ENCODE results near the gene PRDX6.
"Not testable (repeated sequence)": the region's sequence is repeated elsewhere in the genome, so short reads cannot be mapped to it uniquely, and the experiment has no call there.

The PRDX6 gene

DNA sequence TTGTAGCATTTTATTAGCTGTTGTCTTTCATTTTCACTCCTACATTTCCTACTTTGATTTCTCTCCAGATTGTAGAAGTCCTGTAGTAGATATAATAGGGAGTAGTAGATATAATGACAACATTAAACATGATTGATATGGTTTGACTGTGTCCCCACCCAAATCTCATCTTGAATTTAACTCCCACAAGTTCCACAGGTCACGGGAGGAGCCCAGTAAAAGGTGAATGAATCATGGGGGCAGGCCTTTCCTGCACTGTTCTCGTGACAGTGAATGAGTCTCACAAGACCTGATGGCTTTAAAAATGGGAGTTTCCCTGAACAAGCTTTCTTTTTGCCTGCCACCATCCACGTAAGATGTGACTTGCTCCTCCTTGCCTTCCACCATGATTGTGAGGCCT is 7.5 kb upstream of the PRDX6 start:
- no peak for FAIRE-seq

DNA sequence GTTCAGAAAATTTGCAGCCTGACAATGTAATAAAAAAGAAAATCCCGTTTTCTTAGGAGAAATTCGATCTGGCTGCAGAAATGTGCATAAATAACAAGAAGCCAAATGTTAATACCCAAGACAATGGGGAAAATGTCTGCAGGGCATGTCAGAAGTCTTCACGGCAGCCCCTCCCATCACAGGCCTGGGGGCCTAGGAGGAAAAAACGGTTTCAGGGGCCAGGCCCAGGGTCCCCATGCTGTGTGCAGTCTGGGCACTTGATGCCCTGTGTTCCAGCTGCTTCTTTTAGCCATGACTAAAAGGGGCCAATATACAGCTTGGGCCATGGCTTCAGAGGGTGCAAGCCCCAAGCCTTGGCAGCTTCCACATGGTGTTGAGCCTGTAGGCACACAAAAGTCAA is 6.5 kb upstream of the PRDX6 start:
- no peak for FAIRE-seq

DNA sequence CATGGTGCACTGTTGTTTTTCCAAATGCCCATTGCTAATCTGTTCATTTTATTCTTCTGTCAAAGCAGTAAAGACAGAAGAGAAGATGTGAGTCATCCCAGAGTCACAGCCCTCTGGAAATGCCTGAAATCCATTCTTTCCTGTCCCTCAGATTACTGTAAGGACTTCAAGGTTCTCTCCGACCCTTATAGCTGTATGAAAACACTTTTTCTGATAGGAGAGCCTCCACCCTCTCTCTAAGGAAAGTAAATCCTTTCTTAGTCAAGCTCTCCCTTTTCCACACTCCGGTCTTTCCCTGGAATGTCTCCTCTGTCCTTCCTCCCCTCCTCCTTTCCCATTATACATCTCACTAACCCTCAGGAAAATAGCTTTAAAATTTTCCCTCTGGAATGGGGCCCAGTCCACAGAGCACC is 3.5 kb upstream of the PRDX6 start:
- FAIRE-seq: no peak

DNA sequence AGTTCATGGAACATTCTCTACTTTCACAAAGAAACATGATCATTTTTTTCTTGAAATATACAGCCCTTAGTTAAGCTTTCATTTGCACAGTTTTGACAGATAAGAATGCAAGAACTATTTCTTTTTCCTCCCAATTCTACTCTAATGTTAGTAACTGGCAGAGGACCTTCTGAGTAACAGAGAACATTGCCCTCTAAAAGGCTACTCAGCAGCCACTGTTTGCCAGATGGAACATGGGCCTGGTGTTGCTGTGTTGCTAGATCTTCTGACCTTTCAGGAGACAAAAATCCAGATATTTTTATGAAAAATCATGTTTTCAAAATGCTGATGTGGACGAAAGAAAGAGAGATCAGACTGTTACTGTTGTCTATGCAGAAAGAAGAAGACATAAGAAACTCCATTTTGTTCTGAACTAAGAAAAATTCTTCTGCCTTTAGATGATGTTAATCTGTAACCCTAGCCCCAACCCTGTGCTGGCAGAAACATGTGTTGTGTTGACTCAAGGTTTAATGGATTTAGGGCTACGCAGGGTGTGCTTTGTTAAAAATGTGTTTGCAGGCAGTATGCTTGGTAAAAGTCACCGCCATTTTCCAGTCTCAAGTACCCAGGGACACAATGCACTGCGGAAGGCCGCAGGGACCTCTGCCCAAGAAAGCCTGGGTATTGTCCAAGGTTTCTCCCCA is 2.9 kb upstream of the PRDX6 start:
- no peak for FAIRE-seq

DNA sequence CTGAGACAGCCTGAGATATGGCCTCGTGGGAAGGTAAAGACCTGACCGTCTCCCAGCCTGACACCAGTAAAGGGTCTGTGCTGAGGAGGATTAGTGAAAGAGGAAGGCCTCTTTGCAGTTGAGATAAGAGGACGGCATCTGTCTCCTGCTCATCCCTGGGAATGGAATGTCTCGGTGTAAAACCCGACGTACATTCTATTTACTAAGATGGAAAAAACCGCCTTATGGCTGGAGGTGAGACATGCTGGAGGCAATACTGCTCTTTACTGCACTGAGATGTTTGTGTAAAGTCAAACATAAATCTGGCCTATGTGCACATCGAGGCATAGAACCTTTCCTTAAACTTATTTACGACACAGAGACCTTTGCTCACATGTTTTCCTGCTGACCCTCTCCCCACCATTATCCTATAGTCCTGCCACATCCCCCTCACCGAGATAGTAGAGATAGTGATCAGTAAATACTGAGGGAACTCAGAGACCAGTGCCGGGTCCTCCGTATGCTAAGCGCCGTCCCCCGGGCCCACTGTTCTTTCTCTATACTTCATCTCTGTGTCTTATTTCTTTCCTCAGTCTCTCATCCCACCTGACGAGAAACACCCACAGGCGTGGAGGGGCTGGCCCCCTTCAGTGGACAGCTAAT is 2.2 kb upstream of the PRDX6 start:
- not testable (repeated sequence) for FAIRE-seq

DNA sequence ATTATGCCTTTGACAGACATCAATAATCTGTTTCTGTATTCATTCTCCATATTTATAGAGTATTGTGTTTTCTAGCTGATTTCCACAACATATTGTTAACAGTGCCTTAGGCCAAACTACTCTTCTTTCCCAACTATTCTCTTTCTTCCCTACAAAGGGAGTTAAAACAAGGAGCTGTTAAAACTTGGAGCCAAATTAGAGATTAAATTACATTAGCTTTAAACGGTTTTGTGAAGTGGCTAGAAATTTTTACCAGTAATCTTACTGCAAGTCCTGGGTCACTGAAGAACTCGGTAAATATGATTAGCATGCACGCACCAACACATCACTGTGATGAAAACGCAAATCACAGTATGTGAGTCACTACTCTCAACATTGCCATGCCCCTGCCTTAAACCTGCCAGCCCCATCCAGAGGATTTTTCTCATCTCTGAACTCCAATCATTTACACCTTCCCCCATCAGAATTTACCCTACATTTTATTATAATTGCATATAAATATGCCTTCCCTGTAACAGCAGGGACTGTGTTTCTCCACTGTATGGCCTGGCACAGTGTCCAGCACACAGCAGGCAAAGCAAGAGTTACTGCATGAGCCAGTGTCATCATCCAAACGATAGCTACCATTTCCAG is 1.5 kb upstream of the PRDX6 start:
- no peak for FAIRE-seq

DNA sequence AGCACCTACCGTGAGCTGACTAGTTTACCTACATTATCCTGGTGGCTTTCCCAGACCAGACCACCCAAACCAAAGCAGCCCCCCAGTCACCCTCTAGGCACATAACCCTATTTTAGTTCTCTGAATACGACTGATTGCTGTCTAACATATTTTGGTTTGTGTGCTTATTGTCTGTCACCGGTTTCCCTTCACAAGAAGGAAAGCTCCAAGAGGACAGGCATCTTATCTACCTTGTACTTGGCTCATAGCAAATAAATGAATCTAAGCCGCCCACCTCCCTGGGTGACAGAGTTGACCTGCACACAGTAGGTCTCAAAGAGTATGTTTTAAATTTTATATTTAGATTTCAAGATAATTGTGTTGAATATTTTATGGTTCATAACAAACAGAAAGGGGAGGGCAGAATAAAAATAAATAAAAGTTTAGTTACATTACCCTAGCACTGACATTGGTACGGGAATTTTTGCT is 904 bp upstream of the PRDX6 start:
- FAIRE-seq: no peak

DNA sequence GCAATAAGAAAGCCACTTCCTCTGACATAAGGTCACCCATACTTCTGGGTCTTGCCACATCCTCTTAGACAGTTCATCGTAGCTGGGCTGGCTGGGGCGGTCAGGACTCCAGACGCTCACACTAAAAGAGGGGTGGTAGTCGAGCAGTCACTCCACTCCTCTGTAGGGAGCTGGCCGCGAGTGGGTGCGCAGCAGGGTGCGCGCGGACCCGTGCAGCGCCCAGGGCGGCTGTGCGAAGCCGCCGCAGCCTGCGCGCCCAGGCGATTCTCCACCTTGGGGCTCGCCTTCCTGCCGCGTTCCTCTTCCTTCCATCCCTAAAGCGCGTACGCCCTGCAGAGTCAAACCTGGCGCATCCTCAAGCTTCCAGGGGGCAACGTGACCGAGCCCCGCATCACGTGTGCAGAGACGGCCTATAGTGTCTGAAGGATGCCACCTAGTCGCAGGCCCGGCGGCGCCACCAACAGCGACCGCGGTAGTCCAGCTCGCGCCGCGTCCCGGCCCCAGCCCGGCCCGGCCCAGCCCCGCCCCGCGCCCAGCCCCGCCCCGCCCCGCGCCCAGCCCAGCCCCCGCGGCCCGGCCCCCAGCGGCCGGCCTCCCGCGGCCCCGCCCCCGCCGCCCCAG is 360 bp upstream of the PRDX6 start:
- no peak for FAIRE-seq

DNA sequence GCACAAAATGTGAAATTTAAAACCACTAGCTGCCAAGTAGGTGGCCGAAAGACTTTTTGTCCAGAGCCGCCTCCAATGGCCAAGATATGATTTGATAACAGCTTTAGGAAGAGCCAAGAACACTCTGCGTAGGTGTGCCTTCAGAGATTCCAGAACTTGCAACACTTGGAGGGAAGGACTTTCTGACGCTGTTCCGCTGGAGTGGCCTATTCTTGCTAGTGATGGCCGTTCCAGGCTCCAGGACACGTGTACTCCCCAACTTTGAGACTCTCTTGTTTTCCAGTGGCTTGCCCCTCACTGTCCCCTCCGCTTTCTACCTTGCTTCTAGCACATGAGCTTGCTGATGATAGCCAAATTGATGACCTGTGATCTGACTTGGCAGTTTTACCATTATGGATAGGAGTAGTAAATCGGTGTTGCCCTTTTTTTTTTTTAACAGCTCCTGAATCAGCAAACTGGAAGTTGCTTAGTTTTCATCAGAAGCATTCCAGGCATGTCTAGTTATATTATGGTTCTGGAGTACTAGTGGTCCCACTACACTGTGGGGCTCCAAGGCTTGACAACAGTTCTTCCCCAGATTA is 1.0 kb downstream of the PRDX6 start:
- FAIRE-seq: no peak

DNA sequence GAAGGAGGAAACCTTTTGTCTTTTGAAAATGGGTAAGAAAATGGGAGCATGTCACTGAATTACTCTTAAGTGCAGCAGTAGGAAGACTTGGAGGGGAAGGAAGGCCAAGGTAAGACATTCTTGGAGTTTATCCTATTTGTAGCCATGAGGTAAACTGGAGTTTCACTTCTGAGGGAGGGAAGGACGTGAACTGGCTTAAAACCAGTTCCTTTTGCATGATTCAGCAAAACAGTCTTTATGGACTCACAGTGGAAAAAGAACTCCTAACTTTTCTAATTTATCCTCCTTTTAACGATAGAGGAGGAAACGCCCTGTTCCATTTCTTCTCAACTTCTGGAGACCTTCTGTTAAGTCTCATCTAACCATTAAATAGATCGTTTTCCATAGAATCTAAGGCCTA is 2.5 kb downstream of the PRDX6 start:
- FAIRE-seq: no peak

DNA sequence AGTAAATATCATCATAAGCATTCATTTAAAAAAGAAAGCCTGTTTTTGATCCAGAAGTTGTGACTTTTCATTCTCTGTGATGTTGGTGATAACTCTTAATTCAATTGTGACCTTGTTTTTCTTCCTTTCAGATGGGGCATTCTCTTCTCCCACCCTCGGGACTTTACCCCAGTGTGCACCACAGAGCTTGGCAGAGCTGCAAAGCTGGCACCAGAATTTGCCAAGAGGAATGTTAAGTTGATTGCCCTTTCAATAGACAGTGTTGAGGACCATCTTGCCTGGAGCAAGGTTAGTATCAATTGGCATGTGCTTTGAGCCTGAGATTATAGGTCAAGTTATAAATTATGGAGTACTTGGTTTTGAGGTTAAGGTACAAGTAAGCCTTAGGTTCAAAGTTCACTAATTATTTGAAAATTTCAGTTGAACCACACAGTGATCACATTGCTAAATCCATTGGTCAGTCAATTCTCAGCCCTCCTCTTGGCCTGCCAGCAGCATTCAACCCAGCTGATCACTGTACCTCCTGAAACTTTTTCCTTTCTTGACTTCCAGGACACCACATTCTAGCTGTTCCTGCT is 4.1 kb downstream of the PRDX6 start:
- FAIRE-seq: no peak

DNA sequence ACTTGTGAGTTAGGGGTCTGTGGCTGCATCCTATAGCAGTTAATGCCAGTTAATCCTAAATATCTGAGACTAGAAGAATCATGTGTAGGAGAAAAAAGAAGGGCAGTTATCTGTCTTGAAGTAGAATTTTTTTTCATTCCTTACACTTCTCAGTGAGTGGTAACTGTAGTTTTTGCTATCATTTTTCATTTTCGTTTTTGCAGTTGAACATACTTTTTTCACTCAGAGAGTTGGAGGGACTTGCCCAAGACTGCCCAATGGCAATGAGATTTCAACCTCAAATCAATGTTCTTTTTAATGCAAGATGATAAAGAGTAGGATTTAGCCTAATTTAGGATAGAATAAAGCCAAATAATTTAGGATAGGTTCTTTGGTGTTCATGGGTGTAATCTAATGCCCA is 5.5 kb downstream of the PRDX6 start:
- FAIRE-seq: no peak

DNA sequence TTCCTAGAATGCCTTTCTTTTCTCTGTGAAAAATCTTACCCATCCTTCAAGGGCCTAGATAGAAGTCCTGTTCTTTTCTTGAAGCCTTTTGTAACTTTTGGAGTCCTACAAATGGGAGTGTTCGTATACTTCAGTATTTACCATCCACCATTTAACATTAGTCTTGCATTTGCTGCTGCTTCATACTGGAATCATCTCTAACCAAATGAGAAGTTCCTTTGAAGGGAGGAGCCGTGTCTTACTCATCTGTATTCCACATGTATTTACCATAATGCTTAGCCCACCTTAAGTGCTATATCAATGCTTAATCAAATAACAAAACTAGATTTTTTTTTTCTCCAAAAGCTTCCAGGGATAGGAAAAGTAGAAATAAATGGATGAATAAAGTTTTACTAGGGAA is 7.1 kb downstream of the PRDX6 start:
- no peak for FAIRE-seq

DNA sequence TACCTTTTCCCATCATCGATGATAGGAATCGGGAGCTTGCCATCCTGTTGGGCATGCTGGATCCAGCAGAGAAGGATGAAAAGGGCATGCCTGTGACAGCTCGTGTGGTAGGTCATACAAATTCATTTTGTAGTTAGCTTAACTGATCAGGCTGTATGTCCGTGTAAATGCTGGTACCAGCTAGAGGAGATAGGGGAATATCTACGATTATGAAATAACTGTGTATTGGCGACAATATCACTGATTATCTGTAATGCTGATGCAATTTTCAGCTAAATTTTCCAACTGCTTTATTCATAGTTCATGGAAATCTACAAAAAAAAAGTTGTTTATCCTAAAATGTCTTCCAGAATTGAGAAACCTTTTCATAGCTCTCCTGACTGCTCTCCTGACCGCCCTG is 8.3 kb downstream of the PRDX6 start:
- no peak for FAIRE-seq

DNA sequence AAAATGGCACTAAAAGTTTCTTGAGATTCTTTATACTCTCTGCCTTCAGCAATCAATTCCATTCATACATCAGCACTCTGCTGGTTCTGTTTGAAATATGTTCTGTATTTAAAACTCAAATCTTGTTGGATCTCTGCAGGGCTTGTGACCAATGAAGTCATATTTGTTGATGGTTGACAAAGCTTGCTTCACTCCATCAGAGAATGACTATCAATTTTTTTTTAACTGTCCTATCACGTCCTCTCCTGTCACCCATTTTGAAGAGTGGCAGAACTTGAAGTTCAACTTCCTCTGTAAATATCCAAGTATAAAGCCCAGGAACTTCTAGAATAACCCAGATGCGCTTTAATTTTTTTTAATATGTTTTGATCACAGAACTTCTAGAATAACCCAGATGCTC is 10.9 kb downstream of the PRDX6 start:
- no peak for FAIRE-seq

DNA sequence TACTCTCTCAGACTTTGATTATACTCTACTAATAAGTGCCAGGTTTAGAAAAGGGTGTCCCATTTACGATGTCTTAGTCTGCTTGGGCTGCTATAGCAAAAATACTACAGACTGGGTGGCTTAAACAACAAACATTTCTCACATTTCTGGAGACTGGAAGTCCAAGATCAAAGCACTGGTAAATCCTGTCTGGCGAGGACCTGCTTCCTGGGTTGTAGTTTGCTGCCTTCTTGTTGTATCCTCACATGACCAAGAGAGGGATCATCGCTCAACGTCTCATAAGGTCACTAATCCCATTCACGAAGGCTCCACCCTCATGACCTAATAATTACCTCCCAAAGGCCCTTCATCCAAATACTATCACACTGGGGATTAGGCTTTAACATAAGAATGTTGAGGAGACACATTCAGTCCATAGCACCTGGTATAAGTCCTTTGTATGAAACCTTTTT is 12.0 kb downstream of the PRDX6 start:
- FAIRE-seq: no peak

DNA sequence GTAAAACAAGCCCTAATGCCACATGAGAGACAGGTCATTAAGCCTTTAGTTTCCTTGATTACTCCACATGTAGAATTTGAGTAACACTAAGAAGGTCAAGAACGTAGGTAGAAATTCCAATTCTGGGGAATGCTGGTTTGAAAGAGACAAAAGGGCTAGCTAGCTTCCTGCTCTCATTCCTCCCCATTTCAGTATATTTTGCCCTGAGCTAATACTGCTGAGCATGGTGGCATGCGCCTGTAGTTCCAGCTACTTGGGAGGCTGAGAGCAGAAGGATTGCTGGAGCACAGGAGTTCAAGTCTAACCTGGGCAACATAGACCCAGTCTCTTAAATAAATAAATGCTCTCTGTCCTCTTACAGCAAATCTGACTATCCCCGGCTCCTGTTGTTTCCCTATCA is 12.8 kb downstream of the PRDX6 start:
- FAIRE-seq: no peak

DNA sequence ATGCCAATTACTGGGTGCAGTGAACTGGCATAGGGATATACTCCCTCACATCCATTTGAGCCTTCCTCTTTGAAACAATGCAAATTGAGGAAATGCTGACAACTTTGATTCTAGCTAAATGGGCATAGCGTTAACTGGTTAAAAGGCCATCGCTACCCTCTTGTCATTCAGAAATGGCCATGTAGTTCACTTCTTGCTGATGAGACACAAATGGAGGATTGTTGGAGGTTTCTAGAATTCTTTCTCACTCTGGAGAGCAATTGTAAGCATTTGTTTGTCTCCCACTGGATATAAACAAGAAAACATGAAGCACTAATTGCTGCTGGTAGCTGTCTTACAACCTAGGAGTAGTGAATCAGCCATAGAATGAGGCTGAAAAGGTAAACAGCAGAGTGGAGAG is 14.4 kb downstream of the PRDX6 start:
- FAIRE-seq: no peak

DNA sequence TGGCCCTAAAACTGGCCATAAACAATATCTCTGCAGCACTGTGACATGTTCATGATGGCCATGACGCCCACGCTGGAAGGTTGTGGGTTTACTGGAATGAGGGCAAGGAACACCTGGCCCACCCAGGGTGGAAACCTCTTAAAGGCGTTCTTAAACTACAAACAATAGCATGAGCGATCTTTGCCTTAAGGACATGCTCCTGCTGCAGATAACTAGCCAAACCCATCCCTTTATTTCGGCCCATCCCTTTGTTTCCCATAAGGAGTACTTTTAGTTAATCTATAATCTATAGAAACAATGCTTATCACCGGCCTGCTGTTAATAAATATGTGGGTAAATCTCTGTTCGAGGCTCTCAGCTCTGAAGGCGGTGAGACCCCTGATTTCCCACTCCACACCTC is 16.0 kb downstream of the PRDX6 start:
- FAIRE-seq: not testable (repeated sequence)

DNA sequence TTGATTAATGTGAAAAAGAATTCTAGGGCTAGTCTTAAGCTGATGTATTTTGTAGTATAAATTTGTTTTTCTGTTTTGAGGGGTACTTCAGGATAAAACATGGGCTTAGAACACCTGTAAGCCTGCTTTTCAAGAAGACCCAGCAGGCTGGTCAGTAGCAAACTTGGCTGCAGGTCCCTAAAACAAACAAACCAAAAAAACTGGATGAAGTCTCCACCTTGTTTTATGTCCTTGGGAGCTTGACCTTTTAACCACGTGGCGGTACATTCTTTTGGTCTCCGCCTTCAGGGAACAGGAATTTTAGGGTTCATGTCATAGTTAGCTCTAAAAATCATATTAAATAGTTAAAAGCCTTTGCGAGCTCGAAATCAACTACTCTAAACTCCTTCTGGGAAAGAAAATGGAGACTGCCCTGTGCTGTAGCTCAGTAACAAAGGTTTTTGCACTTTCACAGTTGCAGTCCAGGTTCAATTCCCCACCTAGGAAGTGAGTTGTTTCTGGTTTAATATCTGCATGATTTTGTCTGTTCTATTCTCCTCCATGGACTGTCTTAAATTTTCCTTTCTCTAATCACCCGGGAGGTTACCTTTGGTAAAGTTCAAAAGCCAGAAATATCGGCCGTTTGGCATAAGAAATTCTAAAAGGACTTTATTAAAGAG is 18.6 kb downstream of the PRDX6 start:
- FAIRE-seq: no peak

DNA sequence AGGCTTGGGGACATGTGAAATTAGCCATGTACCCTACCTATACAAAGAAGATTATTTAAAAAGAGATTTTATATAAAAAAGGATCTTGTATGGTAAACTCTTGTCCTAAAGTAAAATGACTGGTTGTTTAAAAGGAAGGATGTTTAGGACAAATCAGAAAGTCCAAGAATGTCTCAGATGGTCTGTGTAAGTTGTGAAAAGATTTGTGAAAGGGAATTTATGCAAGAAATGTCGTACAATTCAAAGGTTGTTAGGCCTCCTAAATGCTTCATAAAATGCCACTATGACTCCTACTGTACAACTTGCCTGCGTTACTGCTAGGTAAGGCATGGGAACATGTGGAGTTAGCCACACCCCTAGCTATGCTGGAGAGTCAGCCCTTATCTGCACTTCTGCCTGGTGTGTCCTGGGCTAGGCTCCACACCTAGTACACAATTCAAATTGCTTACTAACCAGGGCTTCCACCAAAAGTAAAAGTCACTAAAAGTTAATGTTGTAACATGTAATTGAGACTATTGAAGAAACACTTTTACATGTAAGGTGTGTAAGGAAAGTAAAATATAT is 19.7 kb downstream of the PRDX6 start:
- FAIRE-seq: no peak

DNA sequence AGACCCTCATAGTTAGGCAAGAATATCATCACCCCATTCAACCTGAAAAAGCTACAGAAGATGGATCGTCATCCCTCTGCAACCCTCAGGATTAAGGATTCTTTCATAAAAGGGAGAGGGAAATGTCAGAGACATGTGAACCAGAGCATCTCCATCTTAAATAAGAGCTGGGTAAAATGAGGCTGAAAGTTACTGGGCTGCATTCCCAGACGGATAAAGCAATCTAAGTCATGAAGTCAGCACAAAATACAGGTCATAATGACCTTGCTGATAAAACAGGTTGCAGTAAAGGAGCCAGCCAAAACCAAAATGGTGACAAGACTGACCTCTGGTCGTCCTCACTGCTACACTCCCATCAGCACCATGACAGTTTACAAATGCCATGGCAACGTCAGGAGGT is 22.6 kb downstream of the PRDX6 start:
- no peak for FAIRE-seq
